Inflammatory macrophage treated with lipopolysaccharide for 4 hours (primary cell): ENCODE results near the gene BRPF1.

Experiments used
- DNase-seq: peaks from one replicate; pipeline ENCODE4 v3.0.0-alpha.2; 2020

BRPF1 gene

DNA sequence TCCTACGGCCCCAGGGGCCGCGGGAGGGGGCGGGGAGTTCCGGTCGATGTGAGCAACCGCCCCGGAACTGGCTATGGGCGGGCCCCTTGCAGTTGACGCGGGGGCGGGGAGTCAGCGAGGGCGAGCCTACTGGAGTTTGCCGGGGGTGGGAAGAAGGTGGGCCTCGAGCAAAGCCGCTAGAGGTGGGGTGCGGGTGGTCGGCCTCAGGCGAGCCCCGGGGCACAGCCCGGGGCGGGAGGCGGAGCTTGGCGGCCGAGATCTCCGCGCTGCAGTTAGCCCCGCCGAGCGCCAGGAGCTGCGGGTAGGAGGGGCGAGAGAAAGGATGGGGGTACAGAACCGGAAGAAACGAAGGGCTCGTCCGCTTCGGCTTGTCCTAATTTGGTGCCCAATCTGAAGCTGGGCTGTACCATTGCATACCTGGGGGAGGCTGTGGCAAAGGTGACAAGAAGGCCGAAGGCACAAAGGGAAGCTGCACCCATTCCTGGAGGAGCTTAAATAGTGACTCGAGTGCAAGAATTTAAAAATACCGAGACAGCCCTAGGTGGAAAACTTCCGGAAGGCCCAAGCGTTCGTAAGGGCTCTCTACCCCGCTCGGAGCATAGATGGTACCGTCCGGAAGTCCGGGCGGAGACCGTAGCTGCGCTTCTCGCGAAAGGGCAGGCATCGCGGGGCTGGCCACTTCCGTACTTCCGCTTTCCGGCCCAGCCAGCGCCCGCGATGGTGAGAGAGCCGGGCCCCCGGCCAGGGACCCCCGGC is 61.0 kb downstream of the BRPF1 start, which contains the start of the genes ARPC4 and TADA3:
ARPC4 (plus strand) TSS at position 678 of the 756 bp plus-strand sequence; CDS start at position 718, 40 bp downstream.
TADA3 (minus strand) TSS at position 69 of the 756 bp plus-strand sequence. CDS start 1,007 bp downstream, outside the sequence.
- DNase-seq: peak; percentile 94

DNA sequence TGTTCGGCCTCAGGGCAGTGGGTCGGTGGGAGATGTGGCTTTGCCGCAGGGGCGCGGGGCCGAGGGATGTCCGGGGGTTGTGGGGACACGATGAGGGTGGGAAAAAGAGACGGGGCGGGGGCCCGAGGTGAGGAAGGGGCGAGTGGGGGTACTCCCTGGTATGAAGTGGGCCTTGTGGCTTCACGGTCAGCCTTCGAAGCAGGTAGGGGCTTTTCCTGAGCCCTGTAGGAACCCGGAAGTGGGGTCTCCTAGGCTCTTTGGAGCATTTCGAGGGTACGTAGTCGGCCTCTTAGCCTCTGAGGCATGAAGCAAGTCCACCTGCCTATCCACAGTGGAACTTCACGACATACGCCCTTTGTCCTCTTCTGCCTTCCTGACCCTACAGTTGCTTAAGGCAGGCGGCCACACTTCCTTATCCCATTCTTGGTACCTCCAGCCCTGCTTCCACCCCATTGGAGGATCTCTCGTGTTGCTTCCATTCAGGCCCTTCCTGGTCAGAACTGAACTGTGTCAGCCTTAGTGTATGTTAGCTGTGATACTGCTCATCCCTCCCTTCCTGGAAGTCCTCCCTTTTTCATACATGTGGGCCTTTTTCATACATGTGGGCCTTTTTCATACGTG is 61.7 kb downstream of the BRPF1 start:
- peak; percentile 73 for DNase-seq

DNA sequence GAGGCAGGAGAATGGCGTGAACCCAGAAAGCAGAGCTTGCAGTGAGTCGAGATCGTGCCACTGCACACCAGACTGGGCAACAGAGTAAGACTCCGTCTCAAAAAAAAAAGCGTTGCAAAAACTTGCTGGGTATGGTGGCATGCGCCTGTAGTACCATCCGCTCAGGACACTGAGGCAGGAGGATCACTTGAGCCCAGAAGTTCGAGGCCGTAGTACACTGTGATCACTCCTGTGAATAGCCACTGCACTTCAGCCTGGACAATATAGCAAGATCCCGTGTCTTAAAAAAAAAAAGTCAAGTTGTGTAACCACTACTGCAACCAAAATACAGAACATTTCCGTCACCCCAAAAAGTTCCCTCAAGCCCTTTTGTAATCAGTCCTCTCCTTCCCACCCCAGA is 62.9 kb downstream of the BRPF1 start:
- DNase-seq: no peak

- DNase-seq: peak; percentile 76
These were observed 63.7 kb downstream of the BRPF1 start for GRCh38 chr3:9795207-9795606.

GRCh38 chr3:9797196-9797945 is 65.8 kb downstream of the BRPF1 start:
- DNase-seq: no peak
